HepG2 (cell line): ENCODE data around the gene PTGDR2. TPM values are rescaled to one million over a fixed set of nuclear protein-coding genes. Genes with fewer than 3 reads are reported as not detected.

Source experiments
- ATAC-seq: fragments of 200-7000 bp; cut with Tn5 transposase; 3 replicates; pipeline ENCODE4 v1.9.1; 2020; ENCODE audit warnings: mild to moderate bottlenecking, moderate library complexity
- BruUV-seq: library from RNA; stranded (reverse); fragments of 400-500 nt; replicated peaks from 2 replicates; lab custom pipeline; 2021; lab: Mats Ljungman, UMichigan
- CTCF ChIA-PET: fragments of 300-600 bp; formaldehyde crosslinking; extraction: SDS; loops from one replicate; lab custom pipeline; 2021; ENCODE audit warnings: low total read pairs, inconsistent platforms, low intra/inter-chr PET ratio; lab: Yijun Ruan, JAX
- POLR2A ChIA-PET: fragments of 350-600 bp; sonication (Branson Sonifier 250); formaldehyde crosslinking; loops from one replicate; lab custom pipeline; 2020; ENCODE audit warnings: antibody characterized with exemption, inconsistent platforms; lab: Yijun Ruan, JAX
- DNase-seq: peaks from one replicate; pipeline ENCODE4 v3.0.0-alpha.2; 2015; ENCODE audit warnings: low spot score
- FAIRE-seq: peaks from 3 replicates; lab custom pipeline; 2011; peaks lifted over from hg19 to GRCh38; lab: Jason Lieb, UNC
- H2AFZ ChIP-seq: one replicate; pipeline ENCODE4 v1.6.1; 2011; ENCODE audit warnings: low read length, inconsistent platforms
- H3K27ac ChIP-seq: fragments of 300-600 bp; 3 replicates; pipeline ENCODE4 v1.8.0; 2011; ENCODE audit warnings: mixed run types, mild to moderate bottlenecking, mixed read lengths, low read length, inconsistent platforms; ENCODE audit not compliant: insufficient read depth; ENCODE audit errors: extremely low read length
- H3K27me3 ChIP-seq, 2 experiments: fragments of 200-600 bp in 1 of 2; 2 replicates in 1 of 2; 3 replicates in 1 of 2; pipeline versions ENCODE4 v1.6.0 to v1.8.0; 2011; ENCODE audit warnings: low read length in 2 of 2, mild to moderate bottlenecking in 2 of 2, moderate library complexity in 2 of 2, inconsistent platforms in 1 of 2; ENCODE audit not compliant: insufficient read depth in 2 of 2, control insufficient read depth in 1 of 2
- H3K36me3 ChIP-seq, 2 experiments: fragments of 200-600 bp in 1 of 2; replicated peaks in 1 of 2; 2 replicates in 1 of 2; 3 replicates in 1 of 2; pipeline versions ENCODE4 v1.5.1 to v1.8.0; 2011; ENCODE audit warnings: low read length in 2 of 2, inconsistent platforms in 1 of 2; ENCODE audit not compliant: insufficient read depth in 2 of 2, control insufficient read depth in 1 of 2
- H3K4me1 ChIP-seq: 2 replicates; pipeline ENCODE4 v1.5.1; 2012; ENCODE audit warnings: low read length, inconsistent platforms; ENCODE audit not compliant: insufficient read depth
- H3K4me2 ChIP-seq: 2 replicates; pipeline ENCODE4 v1.6.0; 2011; ENCODE audit warnings: low read depth, low read length, inconsistent platforms
- H3K4me3 ChIP-seq, 3 experiments: fragments of 200-600 bp in 1 of 3; sonication (generic), shearing (Covaris generic) in 1 of 3; replicated peaks in 1 of 3; 2 replicates each; pipeline ENCODE4 v1.5.1; 2011 to 2016; ENCODE audit warnings: low read length in 3 of 3, inconsistent platforms in 2 of 3, low read depth in 2 of 3, mild to moderate bottlenecking in 2 of 3, control low read depth in 1 of 3, mixed read lengths in 1 of 3; ENCODE audit not compliant: insufficient read depth in 1 of 3
- H3K79me2 ChIP-seq: one replicate; pipeline ENCODE4 v1.6.1; 2011; ENCODE audit warnings: low read length, inconsistent platforms; ENCODE audit not compliant: insufficient read depth
- H3K9ac ChIP-seq: 2 replicates; pipeline ENCODE4 v1.6.0; 2011; ENCODE audit warnings: mild to moderate bottlenecking, low read depth, low read length, inconsistent platforms; ENCODE audit not compliant: insufficient read depth
- H3K9me3 ChIP-seq: 2 replicates; pipeline ENCODE4 v1.5.1; 2012; ENCODE audit warnings: mild to moderate bottlenecking, low read length
- H4K20me1 ChIP-seq: 2 replicates; pipeline ENCODE4 v1.6.0; 2011; ENCODE audit warnings: inconsistent platforms, mild to moderate bottlenecking, low read length, moderate library complexity; ENCODE audit not compliant: insufficient read depth
- AGO2 ChIP-seq: fragments of 200-400 bp; formaldehyde crosslinking; optimal IDR thresholded peaks from 2 replicates; pipeline ENCODE3; 2017; ENCODE audit warnings: mild to moderate bottlenecking, low read depth, low read length, moderate library complexity
- BHLHE40 ChIP-seq: IDR thresholded peaks from 2 replicates; pipeline ENCODE4 v1.6.1; 2011; ENCODE audit warnings: low read length, improper control_type of control experiment
- CBX5 ChIP-seq: sonication (generic); formaldehyde crosslinking; IDR thresholded peaks from 2 replicates; pipeline ENCODE4 v1.4.0; 2020; ENCODE audit warnings: missing genetic modification reagents, borderline replicate concordance
- HDAC1 ChIP-seq: sonication (generic); formaldehyde crosslinking; IDR thresholded peaks from 2 replicates; pipeline ENCODE4 v1.5.1; 2020; ENCODE audit warnings: mild to moderate bottlenecking, missing genetic modification reagents
- POLR2A ChIP-seq, 2 experiments: IDR thresholded peaks; 2 replicates each; pipeline ENCODE4 v1.6.1; 2011; ENCODE audit warnings: low read depth in 2 of 2, low read length in 2 of 2, mild to moderate bottlenecking in 1 of 2, moderate library complexity in 1 of 2; ENCODE audit not compliant: insufficient read depth in 1 of 2
- PRDM4 ChIP-seq: sonication (generic); formaldehyde crosslinking; IDR thresholded peaks from 2 replicates; pipeline ENCODE4 v1.9.0; 2021; ENCODE audit warnings: missing genetic modification reagents, borderline replicate concordance
- RBM22 ChIP-seq: fragments of 200-400 bp; formaldehyde crosslinking; optimal IDR thresholded peaks from 2 replicates; pipeline ENCODE3; 2017; ENCODE audit warnings: mild to moderate bottlenecking, low read length, moderate library complexity
- RFX1 ChIP-seq: fragments of 450-650 bp; IDR thresholded peaks from 2 replicates; pipeline ENCODE4 v1.6.1; 2017
- RXRA ChIP-seq: sonication (generic); formaldehyde crosslinking; IDR thresholded peaks from 2 replicates; pipeline ENCODE4 v1.5.1; 2020; ENCODE audit warnings: missing genetic modification reagents
- SMC3 ChIP-seq: IDR thresholded peaks from 2 replicates; pipeline ENCODE4 v1.6.1; 2011; ENCODE audit warnings: low read length, improper control_type of control experiment
- SOX5 ChIP-seq: IDR thresholded peaks from 2 replicates; pipeline ENCODE4 v1.6.1; 2016; ENCODE audit warnings: borderline replicate concordance
- TFDP2 ChIP-seq: sonication (generic); formaldehyde crosslinking; IDR thresholded peaks from 2 replicates; pipeline ENCODE4 v1.4.0; 2020; ENCODE audit warnings: missing genetic modification reagents
- U2AF2 ChIP-seq: fragments of 200-400 bp; formaldehyde crosslinking; IDR thresholded peaks from 2 replicates; pipeline ENCODE4 v1.6.1; 2017; ENCODE audit warnings: low read depth, mild to moderate bottlenecking, low read length
- ZNF12 ChIP-seq: sonication (generic); formaldehyde crosslinking; IDR thresholded peaks from 2 replicates; pipeline ENCODE4 v1.5.0; 2020; ENCODE audit warnings: missing genetic modification reagents
- ZSCAN30 ChIP-seq: sonication (generic); formaldehyde crosslinking; IDR thresholded peaks from 2 replicates; pipeline ENCODE4 v1.5.0; 2020; ENCODE audit warnings: mild to moderate bottlenecking, missing genetic modification reagents
- WGBS: methylation state at CpG from one replicate; pipeline ENCODE4 v1.1.6; 2017; ENCODE audit warnings: low lambda C conversion rate; 5-methylcytosine and 5-hydroxymethylcytosine counted together
- in situ Hi-C: cut with HindIII; loops from 2 replicates; pipeline ENCODE4 v1.10.0; 2017; ENCODE audit warnings: low pct_unique_long_range_greater_than_20kb; ENCODE audit not compliant: extremely low pct_ligation_motif_present
- intact Hi-C: fragments of 100-400 bp; cut with micrococcal nuclease; formaldehyde crosslinking; loops from one replicate; pipeline ENCODE4 v1.10.0; 2022; ENCODE audit not compliant: unreplicated experiment
- polyA plus RNA-seq, 8 experiments: library from polyadenylated mRNA; depleted of rRNA in 3 of 8; stranded (reverse) in 7 of 8; unstranded in 1 of 8; fragments of >200 nt; fragmentation: Illumina TruSeq in 4 of 8; extraction: Trizol in 4 of 8; gene quantifications; 2 replicates each; pipeline versions ENCODE4 v1.2.1 to v1.2.3, GENCODE V29; 2011 to 2016; ENCODE audit warnings: low read depth in 4 of 8, missing spikeins in 1 of 8, mixed read lengths in 1 of 8; ENCODE audit not compliant: insufficient read depth in 1 of 8
- total RNA-seq, 5 experiments: library from RNA; depleted of rRNA; stranded (reverse); fragments of >200 nt; fragmentation: Illumina TruSeq; extraction: Trizol; gene quantifications; 2 replicates each; pipeline ENCODE4 v1.2.3, GENCODE V29; 2016; ENCODE audit warnings: low read depth in 1 of 5
- TF ChIP-seq, protein P1 (sequence below): sonication (generic); formaldehyde crosslinking; IDR thresholded peaks from 2 replicates; pipeline ENCODE4 v1.5.0; 2020; ENCODE audit warnings: mild to moderate bottlenecking, low read depth, missing genetic modification reagents, borderline replicate concordance

The PTGDR2 gene
- total and polyA plus RNA-seq, 2 of the 13 experiments (the other 11 are each of a cell fraction or from before 2014, with no cell fraction given): 1.9 to 2.5 TPM

DNA sequence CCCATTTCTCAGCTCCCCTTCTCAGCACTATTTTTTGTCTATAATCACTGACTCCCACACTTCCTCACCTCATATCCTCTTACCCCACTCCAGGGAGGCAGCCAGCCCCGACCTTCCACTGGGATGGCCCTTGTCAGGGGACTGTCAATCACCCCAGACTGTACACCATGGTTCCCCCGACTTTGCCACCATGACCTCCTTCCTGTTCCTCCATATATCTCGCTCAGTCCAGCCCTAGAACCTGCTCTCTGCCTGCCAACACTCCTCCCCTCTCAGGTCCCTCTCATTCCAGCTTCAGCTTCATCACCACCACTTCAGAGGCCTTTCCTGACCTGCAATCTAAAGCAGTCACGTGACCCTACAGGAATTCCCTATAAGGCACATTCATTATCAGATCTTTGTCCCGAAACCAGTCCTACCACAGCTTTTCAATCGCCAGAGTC, 34.1 kb upstream of the PTGDR2 start:
- in situ Hi-C loops (loop anchor here (5.0 kb wide), 1 partner anchor 58 kb away; no protein-coding TSS in a partner anchor), intact Hi-C loops (loop anchor here (5.0 kb wide), 1 partner anchor 113 kb away; no protein-coding TSS in a partner anchor)
- 0 out of 4 replicates have a peak, but pooled peaks of 1 of the 2 experiments have one; percentile 12 for TF ChIP-seq POLR2A (IDR thresholded peaks at IDR 0.05; ENCODE audit: insufficient read depth in 1 of 2, low read depth in 2 of 2, low read length in 2 of 2)
- TF ChIP-seq RBM22: peak; percentile 65
- TF ChIP-seq AGO2: no peak
- H3K27me3 ChIP-seq: no peaks in the 10 kb centered on the region
- H3K36me3 ChIP-seq: peaks cover 4 to 24% of the 10 kb centered on the region in 2 experiments; a peak in 4 of 5 replicates
- H4K20me1 ChIP-seq: no peaks in the 10 kb centered on the region
- ChIA-PET POLR2A (interaction anchor here (1.0 to 1.6 kb wide), 2 partner anchors 24 to 59 kb away, joined by 3 to 5 read pairs; partner anchors contain the start of gene TMEM109), CTCF (interaction anchor here (4.3 kb wide), 1 partner anchor 58 kb away, joined by 81 read pairs; no protein-coding TSS in a partner anchor)
- ATAC-seq: no peak
- BruUV-seq: no TSS peak
- H3K9ac ChIP-seq: no peak overlapping the region
- WGBS: 91% methylated on average over 6 of the region's 6 CpGs
- no peak overlapping the region for H3K4me2 ChIP-seq
- no peak overlapping the region for H2AFZ ChIP-seq
- no peaks in the 10 kb centered on the region for H3K79me2 ChIP-seq
- H3K4me1 ChIP-seq: no peaks in the 10 kb centered on the region
- DNase-seq: no peak
- H3K27ac ChIP-seq: no peak overlapping the region
- no peak overlapping the region for H3K4me3 ChIP-seq
- no peak for FAIRE-seq
- H3K9me3 ChIP-seq: no peaks in the 10 kb centered on the region

- WGBS: 75% methylated on average over 2 of the region's 5 CpGs
- TF ChIP-seq HDAC1 (no peak), BHLHE40 (0 out of 2 replicates have a peak, but pooled peaks have one; percentile 23), CBX5 (CRISPR knock-in tag) (peak; percentile 50; the same call in 1 of the 2 replicates), ZSCAN30 (CRISPR knock-in tag) (no peak), RFX1 (no peak), RXRA (CRISPR knock-in tag) (no peak), U2AF2 (no peak), SOX5 (CRISPR knock-in tag) (0 out of 2 replicates have a peak, but pooled peaks have one; percentile 20), TFDP2 (CRISPR knock-in tag) (no peak), ZNF12 (CRISPR knock-in tag) (no peak), SMC3 (peak; percentile 98), PRDM4 (CRISPR knock-in tag) (no peak)
- TF ChIP-seq, protein P1, sequence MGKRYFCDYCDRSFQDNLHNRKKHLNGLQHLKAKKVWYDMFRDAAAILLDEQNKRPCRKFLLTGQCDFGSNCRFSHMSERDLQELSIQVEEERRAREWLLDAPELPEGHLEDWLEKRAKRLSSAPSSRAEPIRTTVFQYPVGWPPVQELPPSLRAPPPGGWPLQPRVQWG (CRISPR knock-in tag): no peak
Measured at GRCh38 chr11:60887556-60887955, 31.8 kb upstream of the PTGDR2 start.

More at GRCh38 chr11:60887556-60887955, 31.8 kb upstream of the PTGDR2 start:
- H3K4me1 ChIP-seq: no peaks in the 10 kb centered on the region
- no peaks in the 10 kb centered on the region for H4K20me1 ChIP-seq
- H3K27me3 ChIP-seq: no peaks in the 10 kb centered on the region
- H3K79me2 ChIP-seq: no peaks in the 10 kb centered on the region
- peak; percentile 98 for ATAC-seq
- no peak overlapping the region for H3K4me3 ChIP-seq
- DNase-seq: peak; percentile 66
- in situ Hi-C loops (no loop called here), intact Hi-C loops (loop anchor here (1.0 to 5.0 kb wide), 2 partner anchors 56 to 110 kb away; no protein-coding TSS in a partner anchor)
- no peaks in the 10 kb centered on the region for H3K9me3 ChIP-seq
- BruUV-seq: no TSS peak
- H3K9ac ChIP-seq: no peak overlapping the region
- H2AFZ ChIP-seq: no peak overlapping the region
- no peak overlapping the region for H3K27ac ChIP-seq
- peaks cover 2 to 10% of the 10 kb centered on the region in 2 experiments; a peak in 3 of 5 replicates for H3K36me3 ChIP-seq
- ChIA-PET POLR2A (interaction anchor here (1.0 to 1.6 kb wide), 5 partner anchors 12 to 56 kb away, joined by 3 to 13 read pairs (median 4); partner anchors contain the start of gene PRPF19), CTCF (interaction anchor here (0.8 to 4.3 kb wide), 5 partner anchors 12 to 112 kb away, joined by 3 to 81 read pairs (median 4); no protein-coding TSS in a partner anchor)
- FAIRE-seq: peak; percentile 90
- H3K4me2 ChIP-seq: no peak overlapping the region
